Neural progenitor cell (in vitro differentiated cells): ENCODE results near the gene TNRC6C. TPM values are rescaled to one million over a fixed set of nuclear protein-coding genes. Genes with fewer than 3 reads are reported as not detected.

ENCODE experiments used
- DNase-seq: peaks from one replicate; pipeline ENCODE4 v3.0.0-alpha.2; 2016; ENCODE audit warnings: low spot score
- H2AFZ ChIP-seq: fragments of 200-600 bp; sonication (generic); replicated peaks from 2 replicates; pipeline ENCODE4 v1.6.1; 2016; ENCODE audit warnings: antibody characterized with exemption
- H3F3A ChIP-seq: fragments of 200-600 bp; sonication (generic); 2 replicates; pipeline ENCODE4 v1.6.1; 2016; ENCODE audit warnings: antibody characterized with exemption, low read depth
- H3K27ac ChIP-seq: fragments of 200-600 bp; sonication (generic); 2 replicates; pipeline ENCODE4 v1.5.1; 2016; ENCODE audit warnings: mild to moderate bottlenecking
- H3K27me3 ChIP-seq: fragments of 200-600 bp; sonication (generic); 2 replicates; pipeline ENCODE4 v1.6.1; 2016; ENCODE audit warnings: mild to moderate bottlenecking, moderate library complexity
- H3K36me3 ChIP-seq: fragments of 200-600 bp; sonication (generic); 2 replicates; pipeline ENCODE4 v1.5.1; 2016
- H3K4me1 ChIP-seq: fragments of 200-600 bp; sonication (generic); 2 replicates; pipeline ENCODE4 v1.6.1; 2016; ENCODE audit warnings: mixed run types
- H3K4me2 ChIP-seq: fragments of 200-600 bp; sonication (generic); 2 replicates; pipeline ENCODE4 v1.6.1; 2016
- H3K4me3 ChIP-seq: fragments of 200-600 bp; sonication (generic); 2 replicates; pipeline ENCODE4 v1.5.1; 2016
- H3K79me2 ChIP-seq: fragments of 200-600 bp; sonication (generic); 2 replicates; pipeline ENCODE4 v1.6.1; 2016; ENCODE audit warnings: low read depth
- H3K9ac ChIP-seq: fragments of 200-600 bp; sonication (generic); 2 replicates; pipeline ENCODE4 v1.6.1; 2016
- H3K9me3 ChIP-seq: fragments of 200-600 bp; sonication (generic); 2 replicates; pipeline ENCODE4 v1.5.1; 2016; ENCODE audit warnings: low read depth
- H4K20me1 ChIP-seq: fragments of 200-600 bp; sonication (generic); 2 replicates; pipeline ENCODE4 v1.6.1; 2016; ENCODE audit warnings: low read depth
- H3K27ac Mint-ChIP-seq: 3 replicates; pipeline ENCODE4 v1.8.0; 2021; ENCODE audit warnings: mixed read lengths
- H3K27me3 Mint-ChIP-seq: 2 replicates; pipeline ENCODE4 v1.8.0; 2022; ENCODE audit warnings: low read depth, mild to moderate bottlenecking, inconsistent platforms, moderate library complexity, mixed read lengths; ENCODE audit not compliant: insufficient read depth
- H3K36me3 Mint-ChIP-seq: 3 replicates; pipeline ENCODE4 v1.8.0; 2021; ENCODE audit warnings: mixed read lengths
- H3K4me1 Mint-ChIP-seq: 3 replicates; pipeline ENCODE4 v1.8.0; 2021; ENCODE audit warnings: mixed read lengths
- H3K4me3 Mint-ChIP-seq: 3 replicates; pipeline ENCODE4 v1.8.0; 2021; ENCODE audit warnings: mild to moderate bottlenecking, moderate library complexity, mixed read lengths
- H3K9me3 Mint-ChIP-seq: 3 replicates; pipeline ENCODE4 v1.8.0; 2020; ENCODE audit warnings: mixed read lengths
- EZH2 ChIP-seq: fragments of 200-600 bp; sonication (generic); IDR thresholded peaks from 2 replicates; pipeline ENCODE4 v1.6.1; 2017; ENCODE audit warnings: antibody characterized with exemption, mild to moderate bottlenecking, moderate library complexity
- EZH2phosphoT487 ChIP-seq: fragments of 200-600 bp; sonication (generic); IDR thresholded peaks from 2 replicates; pipeline ENCODE4 v1.6.1; 2017; ENCODE audit warnings: antibody characterized with exemption
- total RNA-seq: library from RNA; depleted of rRNA; stranded (reverse); fragments of >200 nt; gene quantifications from 2 replicates; pipeline ENCODE4 v1.2.3, GENCODE V29; 2015; ENCODE audit warnings: low replicate concordance
- TF ChIP-seq, protein P1 (sequence below): fragments of 200-600 bp; sonication (generic); IDR thresholded peaks from 2 replicates; pipeline ENCODE4 v1.5.1; 2017; ENCODE audit warnings: antibody characterized with exemption, mild to moderate bottlenecking

The TNRC6C gene
- total RNA-seq, 1 donor from 2014 or later = 14.9 TPM

DNA sequence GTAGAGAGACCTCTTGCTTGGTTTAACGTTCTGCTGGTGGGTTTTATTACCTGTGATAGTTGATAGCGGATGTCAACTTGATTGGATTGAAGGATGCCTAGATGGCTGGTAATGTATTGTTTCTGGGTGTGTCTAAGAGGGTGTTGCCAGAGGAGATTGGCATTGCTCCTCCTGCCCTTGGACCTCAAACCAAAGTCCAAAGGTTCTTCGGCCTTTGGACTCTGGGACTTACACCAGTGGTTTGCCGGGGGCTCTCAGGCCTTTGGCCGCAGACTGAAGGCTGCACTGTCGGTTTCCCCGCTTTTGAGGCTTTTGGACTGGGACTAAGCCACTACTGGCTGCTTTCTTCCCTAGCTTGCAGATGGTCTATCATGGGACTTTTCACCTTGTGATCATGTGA, 17.5 kb upstream of the TNRC6C start:
- no peaks in the 10 kb centered on the region for H4K20me1 ChIP-seq
- H3K27me3 Mint-ChIP-seq = peaks cover 2% of the 10 kb centered on the region
- H3K27ac Mint-ChIP-seq = no peak overlapping the region
- no peak for DNase-seq
- H3K4me1 Mint-ChIP-seq = peaks cover 20% of the 10 kb centered on the region
- no peak overlapping the region for H3K4me3 Mint-ChIP-seq
- H3K4me3 ChIP-seq = no peak overlapping the region
- peaks cover 20% of the 10 kb centered on the region for H3K4me1 ChIP-seq
- no peaks in the 10 kb centered on the region for H3K27me3 ChIP-seq
- H3K79me2 ChIP-seq = no peaks in the 10 kb centered on the region
- no peak overlapping the region for H2AFZ ChIP-seq
- H3K36me3 Mint-ChIP-seq = no peaks in the 10 kb centered on the region
- TF ChIP-seq EZH2 (no peak), EZH2phosphoT487 (no peak)
- TF ChIP-seq, protein P1, sequence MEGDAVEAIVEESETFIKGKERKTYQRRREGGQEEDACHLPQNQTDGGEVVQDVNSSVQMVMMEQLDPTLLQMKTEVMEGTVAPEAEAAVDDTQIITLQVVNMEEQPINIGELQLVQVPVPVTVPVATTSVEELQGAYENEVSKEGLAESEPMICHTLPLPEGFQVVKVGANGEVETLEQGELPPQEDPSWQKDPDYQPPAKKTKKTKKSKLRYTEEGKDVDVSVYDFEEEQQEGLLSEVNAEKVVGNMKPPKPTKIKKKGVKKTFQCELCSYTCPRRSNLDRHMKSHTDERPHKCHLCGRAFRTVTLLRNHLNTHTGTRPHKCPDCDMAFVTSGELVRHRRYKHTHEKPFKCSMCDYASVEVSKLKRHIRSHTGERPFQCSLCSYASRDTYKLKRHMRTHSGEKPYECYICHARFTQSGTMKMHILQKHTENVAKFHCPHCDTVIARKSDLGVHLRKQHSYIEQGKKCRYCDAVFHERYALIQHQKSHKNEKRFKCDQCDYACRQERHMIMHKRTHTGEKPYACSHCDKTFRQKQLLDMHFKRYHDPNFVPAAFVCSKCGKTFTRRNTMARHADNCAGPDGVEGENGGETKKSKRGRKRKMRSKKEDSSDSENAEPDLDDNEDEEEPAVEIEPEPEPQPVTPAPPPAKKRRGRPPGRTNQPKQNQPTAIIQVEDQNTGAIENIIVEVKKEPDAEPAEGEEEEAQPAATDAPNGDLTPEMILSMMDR = no peak
- H3F3A ChIP-seq = peaks cover 19% of the 10 kb centered on the region
- H3K9ac ChIP-seq = no peak overlapping the region
- H3K4me2 ChIP-seq = no peak overlapping the region
- H3K9me3 Mint-ChIP-seq = no peaks in the 10 kb centered on the region
- no peaks in the 10 kb centered on the region for H3K36me3 ChIP-seq
- H3K27ac ChIP-seq = no peak overlapping the region
- no peaks in the 10 kb centered on the region for H3K9me3 ChIP-seq

DNA sequence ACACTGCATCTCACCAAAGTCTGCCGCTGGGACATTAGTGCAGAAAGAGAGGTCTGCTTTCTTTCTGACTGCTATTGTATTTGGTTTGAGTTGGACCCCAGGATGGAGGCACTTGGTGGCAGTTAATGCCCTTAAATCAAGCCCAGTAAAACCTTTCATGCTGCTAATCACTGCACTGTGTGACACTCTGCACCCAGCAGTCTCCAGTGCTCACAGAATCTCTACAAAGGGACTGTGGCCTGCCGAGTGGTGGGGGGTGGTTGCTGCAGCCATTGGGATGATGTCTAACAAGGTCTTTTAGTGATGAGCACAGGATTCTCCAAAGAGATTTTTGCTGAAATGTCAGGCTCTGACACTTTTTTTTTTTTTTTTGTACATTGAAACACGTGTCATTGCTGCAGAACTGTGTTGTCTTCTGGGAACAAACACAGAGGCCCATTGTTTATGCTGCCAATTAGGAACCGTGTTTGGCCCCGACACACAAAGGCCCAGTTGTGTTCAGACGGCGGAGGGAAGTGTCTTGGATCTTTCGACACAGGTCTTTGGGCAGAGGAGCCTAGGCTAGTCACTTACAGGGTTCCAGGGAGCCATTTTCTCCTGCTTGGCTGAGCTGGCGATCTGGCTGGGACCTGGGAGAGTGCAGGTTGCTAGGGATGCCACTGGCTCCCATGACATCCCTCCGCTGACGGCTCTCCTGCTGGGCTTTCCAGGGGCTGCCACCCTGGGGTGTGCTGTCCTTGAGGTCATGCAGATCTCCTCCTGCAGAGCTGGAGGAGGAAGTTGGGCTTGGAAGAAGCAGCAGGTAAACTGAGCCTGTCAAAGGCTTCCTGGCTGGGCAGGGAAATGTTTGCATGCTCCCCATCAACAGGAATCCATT, 16.2 kb upstream of the TNRC6C start:
- Mint-ChIP-seq H3K27me3 (no peaks in the 10 kb centered on the region), H3K4me1 (peaks cover 20% of the 10 kb centered on the region), H3K9me3 (peaks cover 2% of the 10 kb centered on the region), H3K36me3 (no peaks in the 10 kb centered on the region), H3K27ac (no peak overlapping the region), H3K4me3 (no peak overlapping the region)
- DNase-seq = peak; percentile 53
- H3K27ac ChIP-seq = peak overlapping the region; percentile 16
- H3K4me1 ChIP-seq = peaks cover 15% of the 10 kb centered on the region
- peaks cover 12% of the 10 kb centered on the region for H3F3A ChIP-seq
- peak overlapping the region; percentile 44 for H2AFZ ChIP-seq
- no peak overlapping the region for H3K4me3 ChIP-seq
- TF ChIP-seq EZH2 = no peak
- peak; percentile 81 for TF ChIP-seq EZH2phosphoT487
- TF ChIP-seq, protein P1 = no peak
- H4K20me1 ChIP-seq = no peaks in the 10 kb centered on the region
- H3K36me3 ChIP-seq = no peaks in the 10 kb centered on the region
- no peaks in the 10 kb centered on the region for H3K27me3 ChIP-seq
- no peaks in the 10 kb centered on the region for H3K79me2 ChIP-seq
- no peak overlapping the region for H3K9ac ChIP-seq
- H3K9me3 ChIP-seq = no peaks in the 10 kb centered on the region
- H3K4me2 ChIP-seq = peak overlapping the region; percentile 49

DNA sequence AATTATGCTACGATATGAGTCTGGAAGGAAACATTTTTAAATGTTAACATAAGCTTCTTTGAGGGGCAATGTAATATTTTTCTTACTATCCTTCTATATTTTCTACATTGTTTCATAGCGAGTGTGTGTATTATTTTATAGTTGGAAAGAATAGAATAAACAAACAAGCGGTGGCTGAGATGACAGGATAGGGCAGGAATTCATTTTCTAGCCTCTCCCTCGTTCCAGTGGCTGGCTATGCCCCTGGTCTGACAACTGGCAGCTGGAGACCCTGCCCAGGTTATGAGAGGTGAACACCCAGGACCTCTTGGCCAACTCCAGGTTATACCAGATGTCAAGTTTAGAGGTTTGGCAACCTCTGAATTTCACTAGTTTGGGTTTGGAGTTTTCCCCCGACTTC, 14.5 kb upstream of the TNRC6C start:
- H3K4me1 Mint-ChIP-seq = peaks cover 25% of the 10 kb centered on the region
- H3K27me3 Mint-ChIP-seq = no peaks in the 10 kb centered on the region
- H3K27ac Mint-ChIP-seq = no peak overlapping the region
- Histone ChIP-seq H3K27ac (no peak overlapping the region), H3K4me1 (peaks cover 15% of the 10 kb centered on the region), H3K79me2 (no peaks in the 10 kb centered on the region), H3K9me3 (no peaks in the 10 kb centered on the region), H3K4me2 (no peak overlapping the region), H3K9ac (no peak overlapping the region), H3K27me3 (no peaks in the 10 kb centered on the region), H2AFZ (no peak overlapping the region), H4K20me1 (no peaks in the 10 kb centered on the region), H3F3A (peaks cover 12% of the 10 kb centered on the region), H3K4me3 (no peak overlapping the region), H3K36me3 (no peaks in the 10 kb centered on the region)
- peaks cover 5% of the 10 kb centered on the region for H3K9me3 Mint-ChIP-seq
- H3K4me3 Mint-ChIP-seq = no peak overlapping the region
- TF ChIP-seq, protein P1 = no peak
- TF ChIP-seq EZH2 = no peak
- no peak for TF ChIP-seq EZH2phosphoT487
- DNase-seq = no peak
- H3K36me3 Mint-ChIP-seq = no peaks in the 10 kb centered on the region
